ENCODE measurements around the gene CADM2. TPM values are rescaled to one million over a fixed set of nuclear protein-coding genes. Genes with fewer than 3 reads are reported as not detected.
"Not testable (repeated sequence)": the region's sequence is repeated elsewhere in the genome, so short reads cannot be mapped to it uniquely, and the experiment has no call there.

CADM2 gene
- total and polyA plus RNA-seq, 8 donors = 0.28 to 4.6 (median 0.42) TPM

DNA sequence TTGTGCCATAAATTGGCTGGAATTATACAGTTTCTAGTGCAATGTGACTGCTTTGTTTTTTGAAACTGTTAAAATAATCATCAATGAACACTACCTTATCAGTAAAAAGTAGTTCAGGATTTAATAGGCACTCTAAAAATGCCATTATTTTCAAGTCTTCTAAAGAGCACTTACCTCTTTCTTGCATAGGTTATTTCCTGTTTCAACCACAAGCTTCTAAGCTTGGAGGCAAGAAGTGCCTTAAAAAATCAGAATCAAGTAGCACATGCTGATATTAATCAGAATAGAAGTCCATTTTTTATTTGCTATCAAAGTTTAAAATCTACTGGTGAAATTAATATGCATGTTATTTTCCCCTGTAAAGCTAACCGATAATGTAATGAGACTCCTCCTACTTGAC, 991.6 kb downstream of the CADM2 start:
- DNase-seq (no peak), ATAC-seq (no peak), FAIRE-seq (no peak)
- no peak overlapping the region for H3K27ac ChIP-seq
- 36 to 41% methylated on average over 1 of the region's 1 CpG for WGBS, 2 donors
- no peaks in the 10 kb centered on the region for H3K9me3 ChIP-seq
- TF ChIP-seq, protein P1, sequence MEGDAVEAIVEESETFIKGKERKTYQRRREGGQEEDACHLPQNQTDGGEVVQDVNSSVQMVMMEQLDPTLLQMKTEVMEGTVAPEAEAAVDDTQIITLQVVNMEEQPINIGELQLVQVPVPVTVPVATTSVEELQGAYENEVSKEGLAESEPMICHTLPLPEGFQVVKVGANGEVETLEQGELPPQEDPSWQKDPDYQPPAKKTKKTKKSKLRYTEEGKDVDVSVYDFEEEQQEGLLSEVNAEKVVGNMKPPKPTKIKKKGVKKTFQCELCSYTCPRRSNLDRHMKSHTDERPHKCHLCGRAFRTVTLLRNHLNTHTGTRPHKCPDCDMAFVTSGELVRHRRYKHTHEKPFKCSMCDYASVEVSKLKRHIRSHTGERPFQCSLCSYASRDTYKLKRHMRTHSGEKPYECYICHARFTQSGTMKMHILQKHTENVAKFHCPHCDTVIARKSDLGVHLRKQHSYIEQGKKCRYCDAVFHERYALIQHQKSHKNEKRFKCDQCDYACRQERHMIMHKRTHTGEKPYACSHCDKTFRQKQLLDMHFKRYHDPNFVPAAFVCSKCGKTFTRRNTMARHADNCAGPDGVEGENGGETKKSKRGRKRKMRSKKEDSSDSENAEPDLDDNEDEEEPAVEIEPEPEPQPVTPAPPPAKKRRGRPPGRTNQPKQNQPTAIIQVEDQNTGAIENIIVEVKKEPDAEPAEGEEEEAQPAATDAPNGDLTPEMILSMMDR (IDR thresholded peaks at IDR 0.05) = no peak
- no peaks in the 10 kb centered on the region for H3K27me3 ChIP-seq
- intact Hi-C loops (cut with DNase I) = no loop called here
- no peak overlapping the region for H3K4me3 ChIP-seq
- no peaks in the 10 kb centered on the region for H3K36me3 ChIP-seq
- no peaks in the 10 kb centered on the region for H3K4me1 ChIP-seq

DNA sequence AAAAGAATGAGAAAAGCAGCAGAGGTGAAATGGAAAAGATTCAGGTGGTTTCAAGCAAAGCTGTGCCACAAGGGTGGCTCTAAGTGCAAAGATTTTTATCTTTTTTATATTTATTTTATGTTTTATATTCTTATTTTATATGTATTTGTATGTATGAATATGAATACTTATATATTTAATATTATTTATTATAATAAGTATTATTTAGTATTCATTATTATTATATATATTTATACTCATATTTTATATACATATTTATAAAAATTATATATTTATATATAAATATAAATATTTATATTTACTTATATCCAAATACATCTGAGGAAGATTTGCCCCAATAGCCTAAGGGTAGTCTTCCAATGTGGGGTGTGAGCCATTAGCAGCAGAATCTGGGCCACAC, 1002.0 kb downstream of the CADM2 start:
- Histone ChIP-seq H3K27me3 (no peaks in the 10 kb centered on the region), H3K4me1 (no peaks in the 10 kb centered on the region), H3K27ac (no peak overlapping the region), H3K36me3 (no peaks in the 10 kb centered on the region), H3K9me3 (no peaks in the 10 kb centered on the region), H3K4me3 (no peak overlapping the region)
- intact Hi-C loops (cut with DNase I) = no loop called here
- no peak for DNase-seq
- no peak for ATAC-seq
- TF ChIP-seq, protein P1 (IDR thresholded peaks at IDR 0.05) = no peak
- FAIRE-seq = peak; percentile 85

DNA sequence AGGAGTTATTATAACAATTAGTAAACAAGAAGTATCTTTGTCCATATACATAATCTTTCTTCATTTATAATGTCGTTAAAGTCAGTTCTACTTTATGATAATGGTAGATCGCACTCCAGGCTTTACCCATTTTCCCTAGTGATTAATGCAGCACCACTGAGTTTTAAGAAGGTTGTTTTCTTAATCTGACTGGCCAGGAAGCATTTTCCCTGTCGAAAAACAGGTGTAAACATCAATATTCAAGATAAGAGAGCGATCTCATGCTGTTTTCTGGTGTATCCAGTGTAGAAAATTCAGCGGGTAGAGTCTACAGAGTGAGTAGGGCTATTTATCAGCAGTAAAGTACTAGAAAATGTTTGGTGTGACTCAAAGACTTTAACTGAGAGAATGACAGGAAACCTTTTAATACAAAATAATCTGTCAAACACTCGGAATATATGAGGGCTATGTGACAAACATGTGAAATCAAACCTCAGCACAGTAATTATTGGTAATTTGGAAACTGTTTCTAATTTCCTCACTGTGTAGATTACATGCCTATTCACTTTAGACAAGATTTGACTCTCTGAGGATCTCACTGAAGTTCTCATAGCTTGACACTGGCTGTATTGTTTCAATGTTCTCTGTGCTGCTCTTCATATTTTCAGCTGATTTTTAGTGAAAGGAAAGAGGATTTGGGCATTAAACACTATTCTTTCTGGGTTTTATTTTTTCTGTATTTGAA, 1019.0 kb downstream of the CADM2 start:
- no peak for ATAC-seq
- no peaks in the 10 kb centered on the region for H3K36me3 ChIP-seq
- no peak for FAIRE-seq
- no peaks in the 10 kb centered on the region for H3K9me3 ChIP-seq
- WGBS, 2 donors = 27 to 33% methylated on average over 6 of the region's 6 CpGs
- intact Hi-C loops (cut with DNase I) = no loop called here
- TF ChIP-seq, protein P1 (IDR thresholded peaks at IDR 0.05) = no peak
- DNase-seq = no peak
- no peaks in the 10 kb centered on the region for H3K4me1 ChIP-seq
- H3K27ac ChIP-seq = no peak overlapping the region
- H3K27me3 ChIP-seq = no peaks in the 10 kb centered on the region
- no peak overlapping the region for H3K4me3 ChIP-seq

DNA sequence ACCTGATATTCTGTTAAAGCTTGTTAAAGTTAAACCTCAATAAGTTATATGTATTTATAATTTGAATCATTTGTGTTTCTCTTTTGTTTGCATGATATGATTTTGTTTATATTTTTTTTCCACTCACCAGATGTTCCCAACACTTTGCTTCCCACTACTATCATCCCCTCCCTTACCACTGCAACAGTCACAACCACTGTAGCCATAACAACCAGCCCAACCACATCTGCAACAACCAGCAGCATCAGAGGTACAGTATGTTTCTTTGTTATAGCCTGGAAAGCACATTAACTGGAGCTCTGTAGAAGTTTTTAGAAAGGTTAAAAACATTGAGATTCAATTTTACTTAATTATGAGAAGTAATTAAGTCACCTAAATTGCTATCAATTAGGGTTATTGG, 1020.2 kb downstream of the CADM2 start:
- intact Hi-C loops (cut with DNase I) = no loop called here
- H3K4me3 ChIP-seq = no peak overlapping the region
- H3K9me3 ChIP-seq = no peaks in the 10 kb centered on the region
- FAIRE-seq (no peak), DNase-seq (no peak), ATAC-seq (no peak)
- H3K36me3 ChIP-seq = no peaks in the 10 kb centered on the region
- H3K27ac ChIP-seq = no peak overlapping the region
- TF ChIP-seq, protein P1 (IDR thresholded peaks at IDR 0.05) = no peak
- no peaks in the 10 kb centered on the region for H3K27me3 ChIP-seq
- no peaks in the 10 kb centered on the region for H3K4me1 ChIP-seq

DNA sequence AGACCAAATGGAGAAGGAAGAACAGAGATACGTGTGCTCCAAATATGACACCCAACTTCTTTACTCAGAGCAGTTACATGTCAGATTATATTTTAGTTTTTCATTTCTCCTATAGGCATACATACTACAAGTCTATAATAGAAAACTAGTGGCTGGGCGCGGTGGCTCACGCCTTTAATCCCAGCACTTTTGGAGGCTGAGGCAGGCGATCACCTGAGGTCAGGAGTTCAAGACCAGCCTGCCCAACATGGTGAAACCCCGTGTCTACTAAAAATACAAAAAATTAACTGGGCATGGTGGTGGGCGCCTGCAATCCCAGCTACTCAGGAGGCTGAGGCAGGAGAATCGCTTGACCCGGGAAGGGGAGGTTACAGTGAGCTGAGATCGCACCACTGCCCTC, 1030.8 kb downstream of the CADM2 start:
- intact Hi-C loops (cut with DNase I); ATAC-seq; H3K4me1 ChIP-seq: not testable (repeated sequence)

More for the DNA sequence above, 1030.8 kb downstream of the CADM2 start:
- H3K36me3 ChIP-seq, FAIRE-seq, H3K9me3 ChIP-seq, H3K27ac ChIP-seq, H3K27me3 ChIP-seq, DNase-seq, H3K4me3 ChIP-seq: not testable (repeated sequence)
- WGBS, 2 donors = 84 to 89% methylated on average over 10 of the region's 10 CpGs

Measured in pancreas (tissue), 10 donors.